Measurements from ENCODE around the gene SNTA1.
A peak's percentile ranks its signal among the peaks of the same experiment; 100 is the strongest.
"Not testable (repeated sequence)": the region's sequence is repeated elsewhere in the genome, so short reads cannot be mapped to it uniquely, and the experiment has no call there.

The SNTA1 gene

GRCh38 chr20:33443006-33443511, 504 bp downstream of the SNTA1 start:
- H3K27ac ChIP-seq (ENCODE audit: low read depth, low read length) = no peak overlapping the region
- no peak overlapping the region for H2AK5ac ChIP-seq (ENCODE audit: low read length)
- H3K79me2 ChIP-seq (ENCODE audit: control insufficient read depth, insufficient read depth, low read length, poor library complexity) = no peaks in the 10 kb centered on the region
- no peaks in the 10 kb centered on the region for H3K36me3 ChIP-seq (ENCODE audit: control insufficient read depth in 1 of 2, insufficient read depth in 2 of 2, low read length in 2 of 2)
- peaks cover 10% of the 10 kb centered on the region for H3K27me3 ChIP-seq (ENCODE audit: insufficient read depth, low read length)
- no CpG with 5 or more reads among the region's 45 CpGs for WGBS (ENCODE audit: extremely low coverage, insufficient coverage, insufficient read length)
- no peak overlapping the region for H3K23ac ChIP-seq (ENCODE audit: low read length)
- no peak overlapping the region for H2BK120ac ChIP-seq (ENCODE audit: insufficient read depth, low read length, poor library complexity)
- peaks cover 2 to 6% of the 10 kb centered on the region in 2 experiments for H3K4me1 ChIP-seq (ENCODE audit: control insufficient read depth in 1 of 2, insufficient read depth in 2 of 2, low read length in 2 of 2)
- no peak overlapping the region for H2BK12ac ChIP-seq (ENCODE audit: low read length)
- H3K4me3 ChIP-seq (ENCODE audit: low read depth, low read length) = peak overlapping the region; percentile 80
- H3K14ac ChIP-seq (ENCODE audit: low read length) = no peak overlapping the region
- H3K4ac ChIP-seq (ENCODE audit: low read depth, low read length) = no peak overlapping the region
- no peak overlapping the region for H4K8ac ChIP-seq (ENCODE audit: low read depth, low read length)
- no peak overlapping the region for H4K91ac ChIP-seq (ENCODE audit: low read depth, low read length)
- H2AFZ ChIP-seq (ENCODE audit: insufficient read depth, low read length, poor library complexity) = peak overlapping the region; percentile 72
- peak overlapping the region; percentile 87 for H3K4me2 ChIP-seq (ENCODE audit: low read length)
- no peaks in the 10 kb centered on the region for H3K79me1 ChIP-seq (ENCODE audit: low read length)
- DNase-seq = peak in 1 of 2 donors; percentile 20
- H4K12ac ChIP-seq (ENCODE audit: low read depth, low read length) = no peak overlapping the region
- no peak overlapping the region for H3K9ac ChIP-seq (ENCODE audit: low read length)
- no peak overlapping the region for H3K18ac ChIP-seq (ENCODE audit: low read length)
- H3K9me3 ChIP-seq (ENCODE audit: insufficient read depth, low read depth, low read length) = no peaks in the 10 kb centered on the region
- no peak overlapping the region for H2BK5ac ChIP-seq (ENCODE audit: low read depth, low read length, poor library complexity)

GRCh38 chr20:33442136-33443005, 1.2 kb downstream of the SNTA1 start:
- Histone ChIP-seq H3K79me2 (ENCODE audit: control insufficient read depth, insufficient read depth, low read length, poor library complexity) (no peaks in the 10 kb centered on the region), H2AFZ (ENCODE audit: insufficient read depth, low read length, poor library complexity) (no peak overlapping the region), H3K4me3 (ENCODE audit: low read depth, low read length) (peak overlapping the region; percentile 10), H3K9ac (ENCODE audit: low read length) (no peak overlapping the region), H3K36me3 (ENCODE audit: control insufficient read depth in 1 of 2, insufficient read depth in 2 of 2, low read length in 2 of 2) (no peaks in the 10 kb centered on the region), H3K4ac (ENCODE audit: low read depth, low read length) (no peak overlapping the region), H2AK5ac (ENCODE audit: low read length) (no peak overlapping the region), H3K18ac (ENCODE audit: low read length) (no peak overlapping the region), H2BK5ac (ENCODE audit: low read depth, low read length, poor library complexity) (no peak overlapping the region), H4K8ac (ENCODE audit: low read depth, low read length) (no peak overlapping the region), H4K12ac (ENCODE audit: low read depth, low read length) (no peak overlapping the region), H2BK120ac (ENCODE audit: insufficient read depth, low read length, poor library complexity) (no peak overlapping the region), H3K9me3 (ENCODE audit: insufficient read depth, low read depth, low read length) (no peaks in the 10 kb centered on the region), H2BK12ac (ENCODE audit: low read length) (no peak overlapping the region), H3K79me1 (ENCODE audit: low read length) (no peaks in the 10 kb centered on the region), H3K27ac (ENCODE audit: low read depth, low read length) (no peak overlapping the region), H3K23ac (ENCODE audit: low read length) (no peak overlapping the region), H3K4me2 (ENCODE audit: low read length) (peak overlapping the region; percentile 87), H3K14ac (ENCODE audit: low read length) (no peak overlapping the region), H4K91ac (ENCODE audit: low read depth, low read length) (no peak overlapping the region), H3K27me3 (ENCODE audit: insufficient read depth, low read length) (peaks cover 10% of the 10 kb centered on the region), H3K4me1 (ENCODE audit: control insufficient read depth in 1 of 2, insufficient read depth in 2 of 2, low read length in 2 of 2) (peaks cover 2 to 6% of the 10 kb centered on the region in 2 experiments)
- WGBS (ENCODE audit: extremely low coverage, insufficient coverage, insufficient read length) = no CpG with 5 or more reads among the region's 9 CpGs
- no peak for DNase-seq

GRCh38 chr20:33441142-33441955, 2.2 kb downstream of the SNTA1 start:
- no peaks in the 10 kb centered on the region for H3K79me2 ChIP-seq (ENCODE audit: control insufficient read depth, insufficient read depth, low read length, poor library complexity)
- H2AFZ ChIP-seq (ENCODE audit: insufficient read depth, low read length, poor library complexity) = no peak overlapping the region
- no peak overlapping the region for H3K18ac ChIP-seq (ENCODE audit: low read length)
- H3K27me3 ChIP-seq (ENCODE audit: insufficient read depth, low read length) = peaks cover 10% of the 10 kb centered on the region
- H3K4me3 ChIP-seq (ENCODE audit: low read depth, low read length) = no peak overlapping the region
- H4K12ac ChIP-seq (ENCODE audit: low read depth, low read length) = no peak overlapping the region
- H2BK12ac ChIP-seq (ENCODE audit: low read length) = no peak overlapping the region
- H3K4me2 ChIP-seq (ENCODE audit: low read length) = no peak overlapping the region
- no peak overlapping the region for H3K14ac ChIP-seq (ENCODE audit: low read length)
- no peak overlapping the region for H3K27ac ChIP-seq (ENCODE audit: low read depth, low read length)
- no peak overlapping the region for H3K23ac ChIP-seq (ENCODE audit: low read length)
- WGBS (ENCODE audit: extremely low coverage, insufficient coverage, insufficient read length) = no CpG with 5 or more reads among the region's 7 CpGs
- H4K91ac ChIP-seq (ENCODE audit: low read depth, low read length) = no peak overlapping the region
- no peak overlapping the region for H2AK5ac ChIP-seq (ENCODE audit: low read length)
- no peak overlapping the region for H2BK5ac ChIP-seq (ENCODE audit: low read depth, low read length, poor library complexity)
- no peaks in the 10 kb centered on the region for H3K9me3 ChIP-seq (ENCODE audit: insufficient read depth, low read depth, low read length)
- H3K4me1 ChIP-seq (ENCODE audit: control insufficient read depth in 1 of 2, insufficient read depth in 2 of 2, low read length in 2 of 2) = peaks cover 2 to 6% of the 10 kb centered on the region in 2 experiments
- H3K36me3 ChIP-seq (ENCODE audit: control insufficient read depth in 1 of 2, insufficient read depth in 2 of 2, low read length in 2 of 2) = no peaks in the 10 kb centered on the region
- H4K8ac ChIP-seq (ENCODE audit: low read depth, low read length) = no peak overlapping the region
- no peak overlapping the region for H3K9ac ChIP-seq (ENCODE audit: low read length)
- no peaks in the 10 kb centered on the region for H3K79me1 ChIP-seq (ENCODE audit: low read length)
- H3K4ac ChIP-seq (ENCODE audit: low read depth, low read length) = no peak overlapping the region
- H2BK120ac ChIP-seq (ENCODE audit: insufficient read depth, low read length, poor library complexity) = no peak overlapping the region
- no peak for DNase-seq

- no CpG with 5 or more reads among the region's 7 CpGs for WGBS (ENCODE audit: extremely low coverage, insufficient coverage, insufficient read length)
- not testable (repeated sequence) for H3K23ac ChIP-seq (ENCODE audit: low read length); H3K36me3 ChIP-seq (ENCODE audit: control insufficient read depth in 1 of 2, insufficient read depth in 2 of 2, low read length in 2 of 2); H3K4me2 ChIP-seq (ENCODE audit: low read length); H2BK120ac ChIP-seq (ENCODE audit: insufficient read depth, low read length, poor library complexity); H2BK12ac ChIP-seq (ENCODE audit: low read length); H3K27me3 ChIP-seq (ENCODE audit: insufficient read depth, low read length); H3K14ac ChIP-seq (ENCODE audit: low read length); H2AFZ ChIP-seq (ENCODE audit: insufficient read depth, low read length, poor library complexity); H2BK5ac ChIP-seq (ENCODE audit: low read depth, low read length, poor library complexity); H3K79me1 ChIP-seq (ENCODE audit: low read length); H3K79me2 ChIP-seq (ENCODE audit: control insufficient read depth, insufficient read depth, low read length, poor library complexity); H3K27ac ChIP-seq (ENCODE audit: low read depth, low read length); H4K91ac ChIP-seq (ENCODE audit: low read depth, low read length); H3K4me3 ChIP-seq (ENCODE audit: low read depth, low read length); H3K18ac ChIP-seq (ENCODE audit: low read length); DNase-seq; H4K12ac ChIP-seq (ENCODE audit: low read depth, low read length); H3K4ac ChIP-seq (ENCODE audit: low read depth, low read length); H3K9me3 ChIP-seq (ENCODE audit: insufficient read depth, low read depth, low read length); H3K9ac ChIP-seq (ENCODE audit: low read length); H3K4me1 ChIP-seq (ENCODE audit: control insufficient read depth in 1 of 2, insufficient read depth in 2 of 2, low read length in 2 of 2); H4K8ac ChIP-seq (ENCODE audit: low read depth, low read length); H2AK5ac ChIP-seq (ENCODE audit: low read length)
Observed at GRCh38 chr20:33440562-33440961, 3.0 kb downstream of the SNTA1 start.

Measured in trophoblast cell (in vitro differentiated cells and primary cell).